ENCODE results near the gene RPTOR. TPM values are rescaled to one million over a fixed set of nuclear protein-coding genes. Genes with fewer than 3 reads are reported as not detected.
A peak's percentile ranks its signal among the peaks of the same experiment; 100 is the strongest.

RPTOR gene
- polyA plus RNA-seq, 1 of the 3 experiments (the other 2 are of a cell fraction), result 14.9 TPM

DNA sequence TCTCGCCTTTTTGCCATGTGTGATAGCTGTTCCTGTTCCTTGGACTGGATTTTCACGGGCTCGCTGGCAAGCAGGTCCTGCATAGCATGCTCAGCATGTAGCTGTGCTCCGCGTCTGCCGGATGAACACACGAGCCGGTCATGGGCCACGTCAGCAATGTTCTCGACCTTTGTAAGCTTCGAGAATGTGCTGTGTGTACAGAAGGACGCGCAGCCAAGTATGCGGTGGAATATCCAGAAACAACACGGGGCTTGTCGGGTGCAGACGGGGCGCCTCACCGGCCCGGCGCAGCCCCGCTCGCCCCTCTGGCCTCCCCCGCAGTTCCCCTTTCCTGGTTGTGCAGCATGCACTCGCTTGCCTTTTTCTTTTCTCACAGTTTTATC is 42.2 kb downstream of the RPTOR start:
- no peak overlapping the region for H2AFZ ChIP-seq (ENCODE audit: low read depth)
- no peaks in the 10 kb centered on the region for H3K9me2 ChIP-seq
- ChIA-PET POLR2A (interaction anchor here (0.8 kb wide), 1 partner anchor 23 kb away, joined by 4 read pairs; no protein-coding TSS in a partner anchor), CTCF (interaction anchor here (1.0 to 5.1 kb wide), 4 partner anchors 11 to 160 kb away, joined by 4 to 61 read pairs (median 6); no protein-coding TSS in a partner anchor)
- no peaks in the 10 kb centered on the region for H3K9me3 ChIP-seq
- H3F3A ChIP-seq (replicated peaks; ENCODE audit: insufficient read depth), result peaks cover 10% of the 10 kb centered on the region
- peaks cover 31% of the 10 kb centered on the region for H4K20me1 ChIP-seq (ENCODE audit: insufficient read depth)
- no peaks in the 10 kb centered on the region for H3K27me3 ChIP-seq (ENCODE audit: insufficient read depth)
- H3K4me2 ChIP-seq, result no peak overlapping the region
- TF ChIP-seq NFIC (IDR thresholded peaks at IDR 0.05; ENCODE audit: borderline replicate concordance) (no peak), POLR2AphosphoS5 (IDR thresholded peaks at IDR 0.05; ENCODE audit: low read depth, low read length) (no peak), MXI1 (IDR thresholded peaks at IDR 0.05; ENCODE audit: low read depth, low read length) (no peak), SMC3 (IDR thresholded peaks at IDR 0.05; ENCODE audit: low read depth, low read length) (no peak), TEAD4 (IDR thresholded peaks at IDR 0.05; ENCODE audit: borderline replicate concordance, insufficient read depth) (no peak), ELF1 (IDR thresholded peaks at IDR 0.05) (no peak), RCOR1 (IDR thresholded peaks at IDR 0.05; ENCODE audit: low read length) (no peak), CHD2 (IDR thresholded peaks at IDR 0.05; ENCODE audit: low read length, partially characterized antibody) (no peak), RXRA (IDR thresholded peaks at IDR 0.05; ENCODE audit: borderline replicate concordance, low read depth) (no peak)
- TF ChIP-seq, protein P1, sequence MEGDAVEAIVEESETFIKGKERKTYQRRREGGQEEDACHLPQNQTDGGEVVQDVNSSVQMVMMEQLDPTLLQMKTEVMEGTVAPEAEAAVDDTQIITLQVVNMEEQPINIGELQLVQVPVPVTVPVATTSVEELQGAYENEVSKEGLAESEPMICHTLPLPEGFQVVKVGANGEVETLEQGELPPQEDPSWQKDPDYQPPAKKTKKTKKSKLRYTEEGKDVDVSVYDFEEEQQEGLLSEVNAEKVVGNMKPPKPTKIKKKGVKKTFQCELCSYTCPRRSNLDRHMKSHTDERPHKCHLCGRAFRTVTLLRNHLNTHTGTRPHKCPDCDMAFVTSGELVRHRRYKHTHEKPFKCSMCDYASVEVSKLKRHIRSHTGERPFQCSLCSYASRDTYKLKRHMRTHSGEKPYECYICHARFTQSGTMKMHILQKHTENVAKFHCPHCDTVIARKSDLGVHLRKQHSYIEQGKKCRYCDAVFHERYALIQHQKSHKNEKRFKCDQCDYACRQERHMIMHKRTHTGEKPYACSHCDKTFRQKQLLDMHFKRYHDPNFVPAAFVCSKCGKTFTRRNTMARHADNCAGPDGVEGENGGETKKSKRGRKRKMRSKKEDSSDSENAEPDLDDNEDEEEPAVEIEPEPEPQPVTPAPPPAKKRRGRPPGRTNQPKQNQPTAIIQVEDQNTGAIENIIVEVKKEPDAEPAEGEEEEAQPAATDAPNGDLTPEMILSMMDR (IDR thresholded peaks at IDR 0.05), result no peak
- TF ChIP-seq, protein P2, sequence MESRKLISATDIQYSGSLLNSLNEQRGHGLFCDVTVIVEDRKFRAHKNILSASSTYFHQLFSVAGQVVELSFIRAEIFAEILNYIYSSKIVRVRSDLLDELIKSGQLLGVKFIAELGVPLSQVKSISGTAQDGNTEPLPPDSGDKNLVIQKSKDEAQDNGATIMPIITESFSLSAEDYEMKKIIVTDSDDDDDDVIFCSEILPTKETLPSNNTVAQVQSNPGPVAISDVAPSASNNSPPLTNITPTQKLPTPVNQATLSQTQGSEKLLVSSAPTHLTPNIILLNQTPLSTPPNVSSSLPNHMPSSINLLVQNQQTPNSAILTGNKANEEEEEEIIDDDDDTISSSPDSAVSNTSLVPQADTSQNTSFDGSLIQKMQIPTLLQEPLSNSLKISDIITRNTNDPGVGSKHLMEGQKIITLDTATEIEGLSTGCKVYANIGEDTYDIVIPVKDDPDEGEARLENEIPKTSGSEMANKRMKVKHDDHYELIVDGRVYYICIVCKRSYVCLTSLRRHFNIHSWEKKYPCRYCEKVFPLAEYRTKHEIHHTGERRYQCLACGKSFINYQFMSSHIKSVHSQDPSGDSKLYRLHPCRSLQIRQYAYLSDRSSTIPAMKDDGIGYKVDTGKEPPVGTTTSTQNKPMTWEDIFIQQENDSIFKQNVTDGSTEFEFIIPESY (IDR thresholded peaks at IDR 0.05; ENCODE audit: borderline replicate concordance, low read depth), result no peak
- TF ChIP-seq, protein P3, sequence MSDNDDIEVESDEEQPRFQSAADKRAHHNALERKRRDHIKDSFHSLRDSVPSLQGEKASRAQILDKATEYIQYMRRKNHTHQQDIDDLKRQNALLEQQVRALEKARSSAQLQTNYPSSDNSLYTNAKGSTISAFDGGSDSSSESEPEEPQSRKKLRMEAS (IDR thresholded peaks at IDR 0.05; ENCODE audit: low read depth), result no peak
- peak overlapping the region in 1 of 2 experiments; percentile 39; a peak in 1 of 4 replicates for H3K27ac ChIP-seq (ENCODE audit: low read depth in 2 of 2, low read length in 1 of 2)
- H3K9ac ChIP-seq, result no peak overlapping the region
- no peak overlapping the region for H3K4me3 ChIP-seq (ENCODE audit: low read depth in 2 of 2, low read length in 1 of 2)
- DNase-seq, result no peak
- H3K4me1 ChIP-seq (ENCODE audit: control insufficient read depth in 1 of 2, insufficient read depth in 2 of 2, low read depth in 1 of 2, low read length in 1 of 2), result peaks cover 16 to 18% of the 10 kb centered on the region in 2 experiments; a peak in 3 of 4 replicates
- WGBS (ENCODE audit: low lambda C conversion rate), result 95% methylated on average over 25 of the region's 25 CpGs
- peaks cover 0 to 2% of the 10 kb centered on the region in 2 experiments for H3K36me3 ChIP-seq (replicated peaks in 1 of 2; ENCODE audit: control insufficient read depth in 1 of 2, insufficient read depth in 2 of 2, low read length in 1 of 2)
- peaks cover 78% of the 10 kb centered on the region for H3K79me2 ChIP-seq (ENCODE audit: insufficient read depth)

DNA sequence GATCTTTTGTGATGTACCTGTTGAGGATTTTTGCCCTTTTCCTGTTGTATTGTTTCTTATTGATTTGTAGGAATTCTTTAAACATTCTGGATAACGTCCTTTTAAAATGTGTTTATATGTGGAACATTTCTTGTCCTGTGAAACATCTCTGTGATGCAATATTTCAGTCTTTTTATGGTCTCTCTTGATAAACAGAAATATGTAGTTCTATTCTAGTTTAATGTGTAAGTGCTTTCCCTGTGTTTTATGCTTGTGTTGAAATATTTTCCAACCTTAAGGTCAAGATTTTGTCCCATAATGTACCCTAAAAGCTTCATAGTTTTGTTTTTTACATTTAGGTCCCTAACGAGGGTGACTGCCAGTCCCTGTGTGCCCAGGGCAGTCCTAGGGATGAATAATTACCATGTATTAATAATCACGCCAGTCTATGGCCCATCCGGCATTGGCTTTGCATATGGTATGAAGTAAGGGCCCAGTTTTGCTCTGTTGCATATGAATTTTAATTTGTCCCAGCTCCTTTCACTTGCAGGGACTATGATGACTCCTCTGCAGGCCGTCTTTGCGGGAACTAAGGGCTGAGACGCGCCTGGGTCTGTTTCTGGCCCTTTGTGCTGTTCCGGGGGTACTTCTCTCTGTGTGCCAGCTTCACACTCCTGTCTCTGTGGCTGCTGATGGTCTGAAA is 44.2 kb downstream of the RPTOR start:
- Histone ChIP-seq H3K79me2 (ENCODE audit: insufficient read depth) (peaks cover 85% of the 10 kb centered on the region), H3F3A (replicated peaks; ENCODE audit: insufficient read depth) (peaks cover 10% of the 10 kb centered on the region), H3K27me3 (ENCODE audit: insufficient read depth) (no peaks in the 10 kb centered on the region), H3K9me2 (no peaks in the 10 kb centered on the region), H4K20me1 (ENCODE audit: insufficient read depth) (peaks cover 32% of the 10 kb centered on the region), H3K27ac (ENCODE audit: low read depth in 2 of 2, low read length in 1 of 2) (no peak overlapping the region), H3K36me3 (replicated peaks in 1 of 2; ENCODE audit: control insufficient read depth in 1 of 2, insufficient read depth in 2 of 2, low read length in 1 of 2) (peaks cover 0 to 2% of the 10 kb centered on the region in 2 experiments), H3K4me1 (ENCODE audit: control insufficient read depth in 1 of 2, insufficient read depth in 2 of 2, low read depth in 1 of 2, low read length in 1 of 2) (peaks cover 15 to 18% of the 10 kb centered on the region in 2 experiments; a peak in 3 of 4 replicates), H2AFZ (ENCODE audit: low read depth) (no peak overlapping the region), H3K9me3 (no peaks in the 10 kb centered on the region), H3K4me3 (ENCODE audit: low read depth in 2 of 2, low read length in 1 of 2) (no peak overlapping the region), H3K4me2 (no peak overlapping the region), H3K9ac (no peak overlapping the region)
- ChIA-PET POLR2A (interaction anchor here (0.7 kb wide), 1 partner anchor 206 kb away, joined by 4 read pairs; no protein-coding TSS in a partner anchor), CTCF (interaction anchor here (1.0 to 2.8 kb wide), 2 partner anchors 13 to 162 kb away, joined by 7 to 8 read pairs; no protein-coding TSS in a partner anchor)
- no peak for DNase-seq
- WGBS (ENCODE audit: low lambda C conversion rate), result 92% methylated on average over 9 of the region's 9 CpGs
- TF ChIP-seq NFIC (IDR thresholded peaks at IDR 0.05; ENCODE audit: borderline replicate concordance) (no peak), NRF1 (IDR thresholded peaks at IDR 0.05; ENCODE audit: low read depth, low read length) (no peak), RAD21 (IDR thresholded peaks at IDR 0.05; ENCODE audit: low read length) (no peak), EP300 (IDR thresholded peaks at IDR 0.05; ENCODE audit: borderline replicate concordance in 1 of 2, low read depth in 1 of 2, low read length in 1 of 2) (no peak), YY1 (IDR thresholded peaks at IDR 0.05; ENCODE audit: low read depth) (no peak)
- TF ChIP-seq, protein P4, sequence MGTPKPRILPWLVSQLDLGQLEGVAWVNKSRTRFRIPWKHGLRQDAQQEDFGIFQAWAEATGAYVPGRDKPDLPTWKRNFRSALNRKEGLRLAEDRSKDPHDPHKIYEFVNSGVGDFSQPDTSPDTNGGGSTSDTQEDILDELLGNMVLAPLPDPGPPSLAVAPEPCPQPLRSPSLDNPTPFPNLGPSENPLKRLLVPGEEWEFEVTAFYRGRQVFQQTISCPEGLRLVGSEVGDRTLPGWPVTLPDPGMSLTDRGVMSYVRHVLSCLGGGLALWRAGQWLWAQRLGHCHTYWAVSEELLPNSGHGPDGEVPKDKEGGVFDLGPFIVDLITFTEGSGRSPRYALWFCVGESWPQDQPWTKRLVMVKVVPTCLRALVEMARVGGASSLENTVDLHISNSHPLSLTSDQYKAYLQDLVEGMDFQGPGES (IDR thresholded peaks at IDR 0.05; ENCODE audit: low read depth, low read length), result no peak
- TF ChIP-seq, protein P1 (IDR thresholded peaks at IDR 0.05), result no peak
